GM12878 (cell line): Measurements from ENCODE around the gene FYTTD1. TPM values are rescaled to one million over a fixed set of nuclear protein-coding genes. Genes with fewer than 3 reads are reported as not detected.

Experiments
- ATAC-seq: fragments of 200-7000 bp; cut with Tn5 transposase; 3 replicates; pipeline ENCODE4 v1.9.1; 2020; ENCODE audit warnings: mild to moderate bottlenecking, moderate library complexity
- BruUV-seq: library from RNA; stranded (reverse); fragments of 400-500 nt; replicated peaks from 2 replicates; lab custom pipeline; 2021; lab: Mats Ljungman, UMichigan
- CTCF ChIA-PET: fragments of 300-600 bp; sonication (Branson Sonifier 250); formaldehyde crosslinking; extraction: SDS; loops from one replicate; lab custom pipeline; 2021; ENCODE audit warnings: inconsistent platforms; lab: Yijun Ruan, JAX
- POLR2A ChIA-PET: fragments of 350-600 bp; formaldehyde crosslinking; extraction: SDS; loops from one replicate; lab custom pipeline; 2021; ENCODE audit warnings: inconsistent platforms; lab: Charles Lee
- RAD21 ChIA-PET: fragments of 300-600 bp; sonication (Branson Sonifier 250); formaldehyde crosslinking; loops from one replicate; lab custom pipeline; 2023; ENCODE audit warnings: antibody characterized with exemption; ENCODE audit not compliant: unreplicated experiment; lab: Charles Lee
- SMC1A ChIA-PET: fragments of 300-600 bp; sonication (Branson Sonifier 250); formaldehyde crosslinking; loops from one replicate; lab custom pipeline; 2023; ENCODE audit not compliant: unreplicated experiment, uncharacterized antibody; lab: Charles Lee
- DNase-seq: peaks from one replicate; pipeline ENCODE4 v3.0.0-alpha.2; 2011; ENCODE audit warnings: low read depth, low spot score
- FAIRE-seq: peaks from 3 replicates; lab custom pipeline; 2011; peaks lifted over from hg19 to GRCh38; lab: Jason Lieb, UNC
- H2AFZ ChIP-seq: 2 replicates; pipeline ENCODE4 v1.6.0; 2011; ENCODE audit warnings: low read depth, low read length, control low read depth; ENCODE audit not compliant: control insufficient read depth
- H3K27ac ChIP-seq: 2 replicates; pipeline ENCODE4 v1.5.1; 2011; ENCODE audit warnings: control low read depth; ENCODE audit not compliant: control insufficient read depth, insufficient read depth
- H3K27me3 ChIP-seq, 2 experiments: replicated peaks in 1 of 2; 2 replicates each; pipeline versions ENCODE4 v1.6.0 to v1.6.1; 2011; ENCODE audit warnings: low read length in 1 of 2; ENCODE audit not compliant: control insufficient read depth in 2 of 2, insufficient read depth in 2 of 2
- H3K36me3 ChIP-seq, 2 experiments: 2 replicates each; pipeline ENCODE4 v1.5.1; 2011; ENCODE audit warnings: low read length in 1 of 2; ENCODE audit not compliant: control insufficient read depth in 2 of 2, insufficient read depth in 2 of 2
- H3K4me1 ChIP-seq: 2 replicates; pipeline ENCODE4 v1.6.1; 2011; ENCODE audit warnings: mild to moderate bottlenecking, low read length, moderate library complexity, mixed read lengths; ENCODE audit not compliant: control insufficient read depth, insufficient read depth
- H3K4me2 ChIP-seq: 2 replicates; pipeline ENCODE4 v1.6.0; 2011; ENCODE audit warnings: control low read depth; ENCODE audit not compliant: control insufficient read depth, insufficient read depth
- H3K4me3 ChIP-seq: fragments of 200-600 bp; sonication (generic); 2 replicates; pipeline ENCODE4 v1.5.1; 2016
- H3K79me2 ChIP-seq: 2 replicates; pipeline ENCODE4 v1.6.0; 2011; ENCODE audit warnings: low read length; ENCODE audit not compliant: control insufficient read depth, insufficient read depth
- H3K9ac ChIP-seq: 2 replicates; pipeline ENCODE4 v1.8.0; 2011; ENCODE audit warnings: low read length, control low read depth, mixed read lengths; ENCODE audit not compliant: control insufficient read depth, insufficient read depth
- H3K9me3 ChIP-seq: replicated peaks from 3 replicates; pipeline ENCODE4 v1.5.1; 2011; ENCODE audit warnings: mild to moderate bottlenecking, low read length; ENCODE audit not compliant: control insufficient read depth, insufficient read depth
- H4K20me1 ChIP-seq: 2 replicates; pipeline ENCODE4 v1.6.0; 2011; ENCODE audit not compliant: control insufficient read depth, insufficient read depth
- EP300 ChIP-seq, 2 experiments: fragments of 150-350 bp in 1 of 2; IDR thresholded peaks; 2 replicates each; pipeline ENCODE4 v1.6.1; 2011 to 2012; ENCODE audit warnings: low read depth in 2 of 2, low read length in 2 of 2, borderline replicate concordance in 1 of 2, improper control_type of control experiment in 1 of 2, inconsistent platforms in 1 of 2; ENCODE audit not compliant: control insufficient read depth in 1 of 2
- FOXM1 ChIP-seq: IDR thresholded peaks from 2 replicates; pipeline ENCODE4 v1.6.1; 2012; ENCODE audit warnings: low read depth, mild to moderate bottlenecking, inconsistent platforms, low read length, moderate library complexity
- HCFC1 ChIP-seq: fragments of 150-350 bp; IDR thresholded peaks from 2 replicates; pipeline ENCODE4 v1.6.1; 2014; ENCODE audit warnings: low read length
- HDAC6 ChIP-seq: fragments of 200-600 bp; sonication (generic); IDR thresholded peaks from one replicate; pipeline ENCODE4 v1.8.0; 2017; ENCODE audit warnings: antibody characterized with exemption; ENCODE audit not compliant: unreplicated experiment
- KAT2A ChIP-seq: conservative IDR thresholded peaks from 2 replicates; pipeline ENCODE4 v1.6.1; 2011; ENCODE audit warnings: low read depth, low read length; ENCODE audit not compliant: control insufficient read depth
- MAX ChIP-seq: IDR thresholded peaks from 2 replicates; pipeline ENCODE4 v1.6.1; 2012; ENCODE audit warnings: low read depth, low read length, improper control_type of control experiment
- MEF2B ChIP-seq: fragments of 450-650 bp; IDR thresholded peaks from 2 replicates; pipeline ENCODE4 v1.6.1; 2018; ENCODE audit warnings: mild to moderate bottlenecking, moderate library complexity; ENCODE audit not compliant: partially characterized antibody, poor library complexity, severe bottlenecking
- MTA2 ChIP-seq: fragments of 450-650 bp; IDR thresholded peaks from 2 replicates; pipeline ENCODE4 v1.6.1; 2016; ENCODE audit warnings: low read depth, mild to moderate bottlenecking, moderate library complexity
- MXI1 ChIP-seq: fragments of 150-350 bp; IDR thresholded peaks from 2 replicates; pipeline ENCODE4 v1.6.1; 2011; ENCODE audit warnings: low read depth, mild to moderate bottlenecking, inconsistent platforms, low read length, improper control_type of control experiment
- POLR2AphosphoS5 ChIP-seq: IDR thresholded peaks from 2 replicates; pipeline ENCODE4 v1.6.1; 2011; ENCODE audit warnings: mild to moderate bottlenecking, low read length, inconsistent platforms
- RBBP5 ChIP-seq: fragments of 200-600 bp; sonication (generic); conservative IDR thresholded peaks from 2 replicates; pipeline ENCODE4 v1.6.1; 2016
- SREBF1 ChIP-seq: IDR thresholded peaks from 2 replicates; pipeline ENCODE4 v1.6.1; 2012; ENCODE audit warnings: mild to moderate bottlenecking, low read length
- TCF7 ChIP-seq: IDR thresholded peaks from 2 replicates; pipeline ENCODE4 v1.6.1; 2014; ENCODE audit warnings: antibody characterized with exemption, borderline replicate concordance
- ZBTB33 ChIP-seq: fragments of 450-650 bp; IDR thresholded peaks from 2 replicates; pipeline ENCODE4 v1.6.1; 2017; ENCODE audit warnings: mild to moderate bottlenecking
- ZNF207 ChIP-seq: fragments of 450-650 bp; IDR thresholded peaks from 2 replicates; pipeline ENCODE4 v1.6.1; 2014; ENCODE audit warnings: antibody characterized with exemption, mild to moderate bottlenecking, borderline replicate concordance
- ZNF24 ChIP-seq: fragments of 450-650 bp; IDR thresholded peaks from 2 replicates; pipeline ENCODE4 v1.6.1; 2017; ENCODE audit warnings: antibody characterized with exemption, mild to moderate bottlenecking
- ZNF622 ChIP-seq: fragments of 450-650 bp; IDR thresholded peaks from 2 replicates; pipeline ENCODE4 v1.6.1; 2017; ENCODE audit warnings: mild to moderate bottlenecking, inconsistent platforms
- WGBS: methylation state at CpG from one replicate; pipeline ENCODE4 v1.1.6; 2016; ENCODE audit warnings: low lambda C conversion rate; ENCODE audit not compliant: insufficient replicate concordance, insufficient coverage; ENCODE audit errors: missing lambda C conversion rate; 5-methylcytosine and 5-hydroxymethylcytosine counted together
- in situ Hi-C: fragments of 300-500 bp; cut with MboI; formaldehyde crosslinking; loops from 9 replicates; pipeline ENCODE4 v1.14.3; 2018; ENCODE audit warnings: mixed read lengths
- intact Hi-C: fragments of 100-400 bp; cut with micrococcal nuclease; formaldehyde crosslinking; loops from one replicate; pipeline ENCODE4 v1.14.2; 2022; ENCODE audit not compliant: unreplicated experiment
- polyA plus RNA-seq, 11 experiments: library from polyadenylated mRNA; depleted of rRNA in 4 of 11; unstranded in 6 of 11; stranded (reverse) in 5 of 11; fragments of >200 nt; fragmentation: Nextera tagmentation in 4 of 11; fragmentation: Illumina TruSeq in 1 of 11; extraction: Ambion mirVana in 4 of 11; extraction: Trizol in 1 of 11; gene quantifications; 1 replicate in 1 of 11; 2 replicates in 10 of 11; pipeline versions ENCODE4 v1.2.1 to v1.2.3, GENCODE V29; 2011 to 2016; ENCODE audit warnings: inconsistent platforms in 2 of 11, missing spikeins in 2 of 11, low read depth in 1 of 11
- total RNA-seq, 4 experiments: library from RNA; depleted of rRNA in 3 of 4; stranded (reverse); fragments of >200 nt in 3 of 4; fragmentation: Illumina TruSeq in 1 of 4; extraction: Trizol in 1 of 4; gene quantifications; 2 replicates each; pipeline versions ENCODE4 v1.2.1 to v1.2.3, GENCODE V29; 2013 to 2021
- TF ChIP-seq, protein P1 (sequence below): IDR thresholded peaks from 2 replicates; pipeline ENCODE4 v1.6.1; 2012; ENCODE audit warnings: improper control_type of control experiment, low read depth, low read length; ENCODE audit not compliant: insufficient replicate concordance

The FYTTD1 gene
- total and polyA plus RNA-seq, 10 of the 15 experiments (the other 5 are each of a cell fraction or from before 2014, with no cell fraction given), result 25.5 to 101 (median 59.4) TPM

GRCh38 chr3:197782230-197782629, 32.5 kb downstream of the FYTTD1 start:
- Histone ChIP-seq H3K4me3 (no peak overlapping the region), H3K79me2 (peaks cover 2% of the 10 kb centered on the region), H3K36me3 (peaks cover 12 to 21% of the 10 kb centered on the region in 2 experiments; a peak in 3 of 4 replicates), H3K27ac (peak overlapping the region; percentile 81), H3K27me3 (no peaks in the 10 kb centered on the region), H3K4me1 (peaks cover 25% of the 10 kb centered on the region), H3K9me3 (no peaks in the 10 kb centered on the region; the same call in 2 of the 3 replicates), H2AFZ (peak overlapping the region; percentile 49), H3K4me2 (peak overlapping the region; percentile 10), H4K20me1 (no peaks in the 10 kb centered on the region), H3K9ac (no peak overlapping the region)
- ChIA-PET CTCF (interaction anchor here (0.7 to 4.1 kb wide), 8 partner anchors 9 to 183 kb away, joined by 3 to 32 read pairs (median 5); partner anchors contain the start of genes FYTTD1 and LRCH3), POLR2A (interaction anchor here (0.9 to 4.3 kb wide), 7 partner anchors 9 to 73 kb away, joined by 3 to 46 read pairs (median 8); partner anchors contain the start of gene LRCH3), SMC1A (interaction anchor here (1.0 to 5.0 kb wide), 13 partner anchors 10 to 70 kb away, joined by 3 to 56 read pairs (median 5); no protein-coding TSS in a partner anchor), RAD21 (interaction anchor here (1.0 to 5.5 kb wide), 7 partner anchors 12 to 69 kb away, joined by 3 to 53 read pairs (median 8); partner anchors contain the start of gene LRCH3)
- DNase-seq (peak; percentile 50), FAIRE-seq (no peak), ATAC-seq (peak; percentile 89)
- in situ Hi-C loops, result no loop called here
- intact Hi-C loops, result no loop called here
- BruUV-seq, result no TSS peak
- 0% methylated on average over 4 of the region's 4 CpGs for WGBS
- TF ChIP-seq KAT2A (no peak), HCFC1 (no peak), RBBP5 (no peak), ZNF24 (no peak), TCF7 (no peak), ZNF207 (no peak), MEF2B (no peak), HDAC6 (no peak), MTA2 (0 out of 2 replicates have a peak, but pooled peaks have one; percentile 11), MXI1 (no peak), MAX (no peak), FOXM1 (peak; percentile 66; the same call in 1 of the 2 replicates), POLR2AphosphoS5 (peak; percentile 48; the same call in 1 of the 2 replicates), ZNF622 (no peak), SREBF1 (no peak), ZBTB33 (no peak), EP300 (IDR thresholded peaks at IDR 0.05; ENCODE audit: borderline replicate concordance in 1 of 2, control insufficient read depth in 1 of 2, low read depth in 2 of 2, low read length in 2 of 2) (no peak)
- TF ChIP-seq, protein P1, sequence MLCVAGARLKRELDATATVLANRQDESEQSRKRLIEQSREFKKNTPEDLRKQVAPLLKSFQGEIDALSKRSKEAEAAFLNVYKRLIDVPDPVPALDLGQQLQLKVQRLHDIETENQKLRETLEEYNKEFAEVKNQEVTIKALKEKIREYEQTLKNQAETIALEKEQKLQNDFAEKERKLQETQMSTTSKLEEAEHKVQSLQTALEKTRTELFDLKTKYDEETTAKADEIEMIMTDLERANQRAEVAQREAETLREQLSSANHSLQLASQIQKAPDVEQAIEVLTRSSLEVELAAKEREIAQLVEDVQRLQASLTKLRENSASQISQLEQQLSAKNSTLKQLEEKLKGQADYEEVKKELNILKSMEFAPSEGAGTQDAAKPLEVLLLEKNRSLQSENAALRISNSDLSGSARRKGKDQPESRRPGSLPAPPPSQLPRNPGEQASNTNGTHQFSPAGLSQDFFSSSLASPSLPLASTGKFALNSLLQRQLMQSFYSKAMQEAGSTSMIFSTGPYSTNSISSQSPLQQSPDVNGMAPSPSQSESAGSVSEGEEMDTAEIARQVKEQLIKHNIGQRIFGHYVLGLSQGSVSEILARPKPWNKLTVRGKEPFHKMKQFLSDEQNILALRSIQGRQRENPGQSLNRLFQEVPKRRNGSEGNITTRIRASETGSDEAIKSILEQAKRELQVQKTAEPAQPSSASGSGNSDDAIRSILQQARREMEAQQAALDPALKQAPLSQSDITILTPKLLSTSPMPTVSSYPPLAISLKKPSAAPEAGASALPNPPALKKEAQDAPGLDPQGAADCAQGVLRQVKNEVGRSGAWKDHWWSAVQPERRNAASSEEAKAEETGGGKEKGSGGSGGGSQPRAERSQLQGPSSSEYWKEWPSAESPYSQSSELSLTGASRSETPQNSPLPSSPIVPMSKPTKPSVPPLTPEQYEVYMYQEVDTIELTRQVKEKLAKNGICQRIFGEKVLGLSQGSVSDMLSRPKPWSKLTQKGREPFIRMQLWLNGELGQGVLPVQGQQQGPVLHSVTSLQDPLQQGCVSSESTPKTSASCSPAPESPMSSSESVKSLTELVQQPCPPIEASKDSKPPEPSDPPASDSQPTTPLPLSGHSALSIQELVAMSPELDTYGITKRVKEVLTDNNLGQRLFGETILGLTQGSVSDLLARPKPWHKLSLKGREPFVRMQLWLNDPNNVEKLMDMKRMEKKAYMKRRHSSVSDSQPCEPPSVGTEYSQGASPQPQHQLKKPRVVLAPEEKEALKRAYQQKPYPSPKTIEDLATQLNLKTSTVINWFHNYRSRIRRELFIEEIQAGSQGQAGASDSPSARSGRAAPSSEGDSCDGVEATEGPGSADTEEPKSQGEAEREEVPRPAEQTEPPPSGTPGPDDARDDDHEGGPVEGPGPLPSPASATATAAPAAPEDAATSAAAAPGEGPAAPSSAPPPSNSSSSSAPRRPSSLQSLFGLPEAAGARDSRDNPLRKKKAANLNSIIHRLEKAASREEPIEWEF, result no peak
